Measurements from ENCODE around the gene HEATR1. TPM values are rescaled to one million over a fixed set of nuclear protein-coding genes. Genes with fewer than 3 reads are reported as not detected.

Gene HEATR1
- total RNA-seq, 2 experiments from 2014 or later = 82.4 to 89.1 TPM

DNA sequence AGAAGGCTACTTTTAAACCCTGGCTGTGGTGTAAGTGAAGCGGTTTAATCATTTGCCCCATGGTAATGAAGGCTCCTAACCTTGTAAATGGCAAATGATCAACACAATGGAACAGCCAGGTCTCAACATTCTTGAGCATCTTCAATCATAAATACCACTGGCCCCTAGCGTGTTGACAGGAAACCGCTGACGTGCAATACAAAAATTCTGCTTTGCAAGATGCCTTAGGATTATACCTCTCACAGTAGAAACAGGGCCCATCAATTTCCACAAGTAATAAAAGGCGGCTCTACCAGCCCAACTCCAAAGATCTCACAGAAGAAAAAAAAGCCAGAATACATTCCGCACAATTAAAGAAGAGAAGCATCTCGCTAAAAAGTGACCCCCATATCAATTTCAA, 47.7 kb downstream of the HEATR1 start:
- Mint-ChIP-seq H3K4me3 (no peak overlapping the region), H3K9me3 (ENCODE audit: low read depth) (no peaks in the 10 kb centered on the region), H3K4me1 (no peaks in the 10 kb centered on the region), H3K27ac (no peak overlapping the region), H3K27me3 (no peaks in the 10 kb centered on the region), H3K36me3 (ENCODE audit: low read depth) (peaks cover 53% of the 10 kb centered on the region)
- ChIA-PET POLR2A (no interaction called here), CTCF (no interaction called here)
- no peak for ATAC-seq
- intact Hi-C loops (cut with DNase I, micrococcal nuclease) = no loop called here
- DNase-seq = no peak

DNA sequence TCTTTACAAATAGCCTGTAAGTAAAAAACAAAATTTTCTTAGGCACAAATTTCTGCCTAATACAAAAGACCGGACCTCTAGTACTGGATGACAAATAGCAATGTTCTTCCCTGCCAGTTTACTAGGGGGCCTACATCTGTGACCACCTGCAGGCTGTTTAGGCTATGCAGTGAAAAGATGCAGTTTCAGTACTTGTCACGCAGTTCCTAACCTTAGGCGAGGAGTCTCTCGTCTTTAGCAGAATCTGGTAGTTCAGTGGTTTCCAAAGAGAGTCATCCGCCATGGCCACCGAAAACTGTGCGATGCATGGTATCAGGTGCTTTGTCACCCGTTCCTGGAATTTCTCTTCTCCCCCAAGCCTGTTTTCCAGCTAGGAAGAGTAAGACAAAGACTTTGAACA, 50.9 kb downstream of the HEATR1 start:
- ATAC-seq = no peak
- Mint-ChIP-seq H3K27me3 (no peaks in the 10 kb centered on the region), H3K36me3 (ENCODE audit: low read depth) (peaks cover 67% of the 10 kb centered on the region), H3K9me3 (ENCODE audit: low read depth) (no peaks in the 10 kb centered on the region), H3K4me1 (no peaks in the 10 kb centered on the region), H3K4me3 (no peak overlapping the region), H3K27ac (no peak overlapping the region)
- no peak for DNase-seq
- POLR2A ChIA-PET = no interaction called here
- CTCF ChIA-PET = no interaction called here
- intact Hi-C loops (cut with DNase I, micrococcal nuclease) = loop anchor here (5.0 kb wide), 2 partner anchors 34 to 39 kb away; no protein-coding TSS in a partner anchor

DNA sequence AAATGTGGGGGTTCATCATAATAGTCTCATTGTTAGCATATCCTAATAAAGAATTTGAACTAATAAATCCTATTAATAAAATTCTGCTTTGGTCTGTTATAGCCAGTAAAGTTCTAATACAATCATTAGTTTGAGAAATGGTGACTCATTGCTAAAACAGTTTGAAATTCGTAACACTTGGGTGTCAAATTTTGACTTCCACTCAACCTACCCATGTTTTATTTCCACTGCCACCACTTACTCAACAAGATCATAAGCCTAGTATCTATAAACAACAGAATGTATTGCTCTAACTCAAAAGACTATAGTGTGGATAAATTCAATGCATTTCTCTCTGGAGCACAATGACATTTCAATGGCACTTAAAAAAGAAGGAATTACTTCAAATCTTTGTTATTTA, 51.4 kb downstream of the HEATR1 start:
- no peak for DNase-seq
- ChIA-PET POLR2A (no interaction called here), CTCF (no interaction called here)
- Mint-ChIP-seq H3K36me3 (ENCODE audit: low read depth) (peaks cover 65% of the 10 kb centered on the region), H3K27ac (no peak overlapping the region), H3K4me3 (no peak overlapping the region), H3K4me1 (no peaks in the 10 kb centered on the region), H3K9me3 (ENCODE audit: low read depth) (no peaks in the 10 kb centered on the region), H3K27me3 (no peaks in the 10 kb centered on the region)
- intact Hi-C loops (cut with DNase I, micrococcal nuclease) = loop anchor here (5.0 kb wide), 2 partner anchors 34 to 39 kb away; no protein-coding TSS in a partner anchor
- no peak for ATAC-seq

DNA sequence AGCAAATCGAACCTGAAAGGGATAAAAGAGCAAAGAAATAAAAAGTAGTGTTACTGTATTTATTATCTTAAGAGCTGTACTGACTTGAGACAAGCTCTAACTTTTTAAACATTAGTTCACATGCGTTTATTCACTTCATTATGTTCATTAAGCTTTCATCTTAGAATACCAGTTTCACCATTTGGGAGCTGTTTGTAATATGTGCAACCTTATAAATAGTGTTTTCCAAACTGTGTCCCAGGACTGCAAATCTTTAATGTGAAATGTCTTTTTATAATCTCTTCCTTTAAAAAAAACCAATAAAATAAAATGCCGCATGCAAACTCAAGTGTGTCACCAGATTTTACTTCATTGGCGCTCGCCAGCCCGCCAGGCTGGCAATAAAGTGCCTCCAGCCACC, 52.2 kb downstream of the HEATR1 start:
- intact Hi-C loops (cut with DNase I, micrococcal nuclease) = loop anchor here (5.0 kb wide), 2 partner anchors 35 to 40 kb away; no protein-coding TSS in a partner anchor
- peaks cover 69% of the 10 kb centered on the region for H3K36me3 Mint-ChIP-seq (ENCODE audit: low read depth)
- no peak overlapping the region for H3K27ac Mint-ChIP-seq
- no peaks in the 10 kb centered on the region for H3K27me3 Mint-ChIP-seq
- H3K9me3 Mint-ChIP-seq (ENCODE audit: low read depth) = no peaks in the 10 kb centered on the region
- DNase-seq = no peak
- CTCF ChIA-PET = no interaction called here
- POLR2A ChIA-PET = no interaction called here
- no peak overlapping the region for H3K4me3 Mint-ChIP-seq
- H3K4me1 Mint-ChIP-seq = no peaks in the 10 kb centered on the region
- no peak for ATAC-seq

DNA sequence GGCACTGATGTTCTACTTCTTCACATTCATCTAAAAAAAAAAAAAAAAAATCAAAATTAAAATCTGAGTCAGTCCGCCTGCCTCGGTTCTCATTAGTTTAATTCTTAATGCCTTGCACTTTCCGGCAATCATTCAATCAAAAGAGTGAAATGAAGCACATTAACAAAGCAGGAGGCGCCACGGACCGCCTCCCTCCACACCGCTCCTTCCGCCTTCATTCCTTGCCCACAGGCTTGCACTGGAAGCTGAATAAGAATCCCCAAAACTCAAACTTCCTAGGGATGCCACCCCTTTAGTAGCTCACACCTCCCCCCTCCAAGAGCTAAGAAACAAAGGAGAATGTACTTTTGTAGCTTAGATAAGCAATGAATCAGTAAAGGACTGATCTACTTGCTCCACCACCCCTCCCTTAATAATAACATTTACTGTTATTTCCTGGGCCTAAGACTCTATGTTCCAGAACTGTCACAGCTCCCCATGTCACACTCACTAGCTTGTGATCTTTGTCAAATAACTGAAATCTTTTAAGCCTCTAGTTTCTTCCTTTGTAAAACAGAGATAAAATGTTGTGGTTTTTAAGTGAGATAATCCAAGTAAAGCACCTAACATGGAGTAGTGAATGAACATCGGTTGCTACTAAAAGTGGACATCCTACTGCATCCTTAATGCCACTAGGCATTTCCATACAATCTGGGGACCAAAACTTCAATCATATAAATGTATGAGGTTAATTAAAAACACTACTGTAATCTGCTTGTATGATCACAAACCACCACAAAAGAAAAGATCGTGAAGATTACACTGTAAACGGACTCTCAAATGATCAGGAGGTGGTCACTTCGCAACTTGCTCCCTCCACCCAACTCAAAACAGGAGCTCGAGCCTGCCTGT, 53.1 kb downstream of the HEATR1 start:
- H3K36me3 Mint-ChIP-seq (ENCODE audit: low read depth) = peaks cover 69% of the 10 kb centered on the region
- DNase-seq = no peak
- CTCF ChIA-PET = interaction anchor here (0.6 kb wide), 1 partner anchor 366 kb away, joined by 3 read pairs; no protein-coding TSS in a partner anchor
- no peak for ATAC-seq
- no peaks in the 10 kb centered on the region for H3K9me3 Mint-ChIP-seq (ENCODE audit: low read depth)
- POLR2A ChIA-PET = no interaction called here
- H3K27me3 Mint-ChIP-seq = no peaks in the 10 kb centered on the region
- peaks cover 7% of the 10 kb centered on the region for H3K4me1 Mint-ChIP-seq
- no peak overlapping the region for H3K4me3 Mint-ChIP-seq
- intact Hi-C loops (cut with DNase I, micrococcal nuclease) = loop anchor here (5.0 kb wide), 2 partner anchors 36 to 41 kb away; no protein-coding TSS in a partner anchor
- H3K27ac Mint-ChIP-seq = peak overlapping the region; percentile 55

DNA sequence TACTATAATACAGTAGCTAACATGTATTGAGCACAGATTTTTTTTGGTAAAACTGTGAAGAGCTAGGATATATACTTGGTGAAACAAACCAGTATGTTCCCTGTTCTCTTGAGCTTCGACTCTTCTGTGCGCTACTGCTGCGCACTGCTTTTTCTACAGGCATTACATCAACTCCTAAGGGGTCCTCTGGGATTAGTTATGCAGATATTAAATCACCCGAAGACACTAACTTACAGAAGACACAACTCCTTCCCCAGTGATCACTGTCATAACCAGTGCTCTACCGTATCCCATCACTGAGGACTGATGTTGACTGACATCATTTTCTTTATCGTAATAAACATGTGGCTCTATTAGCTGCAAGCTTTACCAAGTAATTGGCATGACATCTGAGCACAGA, 55.9 kb downstream of the HEATR1 start:
- intact Hi-C loops (cut with DNase I, micrococcal nuclease) = no loop called here
- ChIA-PET CTCF (interaction anchor here (0.9 to 1.6 kb wide), 2 partner anchors 17 to 55 kb away, joined by 3 to 4 read pairs; no protein-coding TSS in a partner anchor), POLR2A (interaction anchor here (0.6 kb wide), 2 partner anchors 152 to 1045 kb away, joined by 3 to 4 read pairs; no protein-coding TSS in a partner anchor)
- Mint-ChIP-seq H3K27me3 (no peaks in the 10 kb centered on the region), H3K36me3 (ENCODE audit: low read depth) (peaks cover 72% of the 10 kb centered on the region), H3K9me3 (ENCODE audit: low read depth) (no peaks in the 10 kb centered on the region), H3K4me3 (no peak overlapping the region), H3K4me1 (peaks cover 14% of the 10 kb centered on the region), H3K27ac (no peak overlapping the region)
- DNase-seq (no peak), ATAC-seq (no peak)

DNA sequence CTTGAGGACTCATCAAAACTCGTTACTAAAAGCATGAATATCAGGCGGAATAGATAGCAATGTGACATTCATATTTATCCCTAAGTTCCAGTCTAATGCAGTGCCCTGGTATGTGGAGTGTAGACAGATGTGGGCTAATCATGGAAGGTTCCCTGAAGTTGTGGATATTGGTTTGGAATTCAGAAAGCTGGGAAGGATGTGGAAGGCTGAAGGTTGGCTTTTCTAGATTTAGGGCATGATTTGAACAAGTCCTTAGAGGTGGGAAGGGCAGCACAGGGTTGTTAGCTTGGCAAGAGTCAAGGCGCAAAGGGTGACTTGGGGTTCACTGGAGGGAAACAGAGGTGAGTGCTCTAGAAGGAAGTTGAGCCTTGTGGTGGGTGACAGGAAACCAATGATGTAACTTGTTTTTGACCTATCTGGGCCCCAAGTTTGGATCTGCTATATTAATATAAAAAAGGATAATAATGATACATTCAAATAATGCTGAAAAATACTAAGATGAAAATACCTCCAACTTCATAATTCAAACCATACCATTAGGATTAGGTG, 58.6 kb downstream of the HEATR1 start:
- no peaks in the 10 kb centered on the region for H3K27me3 Mint-ChIP-seq
- H3K4me1 Mint-ChIP-seq = peaks cover 14% of the 10 kb centered on the region
- H3K36me3 Mint-ChIP-seq (ENCODE audit: low read depth) = peaks cover 77% of the 10 kb centered on the region
- H3K9me3 Mint-ChIP-seq (ENCODE audit: low read depth) = no peaks in the 10 kb centered on the region
- POLR2A ChIA-PET = no interaction called here
- H3K4me3 Mint-ChIP-seq = no peak overlapping the region
- intact Hi-C loops (cut with DNase I, micrococcal nuclease) = no loop called here
- CTCF ChIA-PET = no interaction called here
- H3K27ac Mint-ChIP-seq = peak overlapping the region; percentile 68
- ATAC-seq (no peak), DNase-seq (no peak)

DNA sequence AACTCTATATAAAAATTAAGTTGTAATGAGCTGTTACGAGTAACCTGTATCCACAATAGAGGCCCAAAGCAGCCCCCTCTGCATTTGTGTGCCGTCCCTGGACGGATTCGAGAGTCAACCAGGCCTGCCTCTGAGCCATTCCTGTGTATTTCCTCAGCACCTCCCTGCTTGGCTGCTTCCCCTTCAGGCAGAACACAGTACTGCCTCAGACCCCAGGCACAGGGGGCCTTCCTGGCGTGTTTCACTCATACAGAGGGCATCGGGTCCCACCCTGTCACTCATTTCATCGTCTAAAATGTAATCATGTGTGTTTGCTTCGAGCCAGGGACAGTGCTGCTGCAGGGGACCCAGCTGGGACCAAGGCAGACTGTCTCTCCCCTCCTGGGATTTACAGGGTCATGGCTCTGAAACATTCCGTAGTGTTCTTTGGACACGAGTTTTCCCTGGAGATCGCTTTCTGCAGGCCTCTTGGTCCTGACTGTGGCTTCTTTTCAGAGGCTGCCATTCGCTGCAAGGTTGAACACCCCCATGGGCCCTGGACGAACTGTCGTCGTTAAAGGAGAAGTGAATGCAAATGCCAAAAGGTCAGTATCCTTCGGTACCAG, 61.1 kb downstream of the HEATR1 start:
- CTCF ChIA-PET = interaction anchor here (1.0 kb wide), 1 partner anchor 239 kb away, joined by 3 read pairs; no protein-coding TSS in a partner anchor
- no peaks in the 10 kb centered on the region for H3K9me3 Mint-ChIP-seq (ENCODE audit: low read depth)
- H3K4me3 Mint-ChIP-seq = no peak overlapping the region
- DNase-seq (no peak), ATAC-seq (no peak)
- no peaks in the 10 kb centered on the region for H3K27me3 Mint-ChIP-seq
- POLR2A ChIA-PET = no interaction called here
- intact Hi-C loops (cut with DNase I, micrococcal nuclease) = no loop called here
- peaks cover 76% of the 10 kb centered on the region for H3K36me3 Mint-ChIP-seq (ENCODE audit: low read depth)
- H3K4me1 Mint-ChIP-seq = peaks cover 14% of the 10 kb centered on the region
- H3K27ac Mint-ChIP-seq = peak overlapping the region; percentile 59

DNA sequence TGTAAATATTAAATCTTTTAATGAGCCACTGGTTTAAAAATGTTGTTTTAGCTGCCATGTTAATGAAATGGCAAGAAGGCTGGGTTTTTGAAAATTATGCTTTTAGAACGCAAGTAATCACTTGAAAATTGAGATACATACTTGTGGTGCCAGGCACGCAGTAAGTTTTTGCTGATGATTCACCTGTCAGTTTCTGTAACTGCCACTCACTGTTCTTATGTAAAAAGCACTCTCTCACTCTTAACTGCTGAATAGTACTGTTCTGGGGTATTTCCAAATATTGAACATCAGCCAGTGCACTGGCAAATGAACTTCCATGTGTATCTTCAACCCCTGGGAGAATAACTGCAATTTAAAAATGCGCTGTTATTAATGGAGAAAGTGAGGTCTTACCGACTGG, 62.6 kb downstream of the HEATR1 start:
- ChIA-PET POLR2A (no interaction called here), CTCF (no interaction called here)
- Mint-ChIP-seq H3K9me3 (ENCODE audit: low read depth) (no peaks in the 10 kb centered on the region), H3K4me1 (peaks cover 12% of the 10 kb centered on the region), H3K36me3 (ENCODE audit: low read depth) (peaks cover 70% of the 10 kb centered on the region), H3K27me3 (no peaks in the 10 kb centered on the region), H3K4me3 (no peak overlapping the region), H3K27ac (no peak overlapping the region)
- intact Hi-C loops (cut with DNase I, micrococcal nuclease) = no loop called here
- ATAC-seq (no peak), DNase-seq (no peak)

DNA sequence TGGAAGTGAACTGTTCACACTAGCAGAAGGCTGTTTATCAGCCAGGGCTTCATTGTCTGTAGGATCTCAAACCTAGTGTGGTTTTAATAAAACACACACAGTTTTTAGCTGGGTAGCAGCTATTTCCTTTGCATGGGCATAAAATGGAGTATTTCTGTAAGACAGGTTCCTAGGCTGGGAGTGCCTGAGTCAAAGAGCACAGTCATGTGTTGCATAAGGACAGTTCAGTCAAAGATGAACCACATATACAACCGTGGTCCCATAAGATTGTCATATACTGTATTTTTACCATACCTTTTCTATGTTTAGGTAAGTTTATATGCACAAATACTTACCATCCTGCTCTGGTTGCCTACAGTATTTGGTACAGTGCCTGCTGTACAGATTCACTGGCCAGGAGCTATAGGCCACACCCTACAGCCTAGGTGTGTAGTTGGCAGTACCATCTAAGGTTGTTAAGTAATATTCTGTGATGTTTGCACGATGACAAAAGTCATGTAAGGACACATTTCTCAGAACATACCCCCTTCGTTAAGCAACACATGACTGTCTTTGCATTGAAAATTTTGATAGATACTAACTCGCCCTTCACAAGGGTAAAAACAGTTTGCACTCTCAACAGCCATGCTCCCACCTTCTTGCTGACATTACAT, 63.4 kb downstream of the HEATR1 start:
- intact Hi-C loops (cut with DNase I, micrococcal nuclease) = no loop called here
- ChIA-PET CTCF (no interaction called here), POLR2A (interaction anchor here (0.6 kb wide), 1 partner anchor 355 kb away, joined by 7 read pairs; no protein-coding TSS in a partner anchor)
- no peaks in the 10 kb centered on the region for H3K27me3 Mint-ChIP-seq
- no peak overlapping the region for H3K4me3 Mint-ChIP-seq
- H3K36me3 Mint-ChIP-seq (ENCODE audit: low read depth) = peaks cover 71% of the 10 kb centered on the region
- ATAC-seq (no peak), DNase-seq (no peak)
- no peaks in the 10 kb centered on the region for H3K9me3 Mint-ChIP-seq (ENCODE audit: low read depth)
- H3K4me1 Mint-ChIP-seq = peaks cover 9% of the 10 kb centered on the region
- no peak overlapping the region for H3K27ac Mint-ChIP-seq

DNA sequence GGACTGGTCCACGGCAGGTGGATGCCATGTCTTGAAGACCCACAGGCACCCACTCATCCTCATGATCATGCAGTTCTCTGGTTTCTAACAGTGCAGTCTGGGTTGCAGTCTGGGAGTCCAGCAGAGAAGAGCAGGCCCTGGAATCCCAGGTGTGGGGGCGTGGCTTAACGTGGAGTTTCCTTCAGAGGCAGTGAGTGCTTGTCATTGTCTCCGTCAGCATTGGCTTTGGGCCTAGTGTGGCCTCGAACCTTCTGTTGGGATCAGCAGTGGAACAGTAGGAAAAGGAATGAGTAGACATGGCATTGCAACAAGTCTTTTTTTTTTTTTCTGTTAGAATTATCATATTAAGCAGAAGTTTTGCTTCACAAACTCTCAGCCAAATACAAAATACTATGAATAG, 67.8 kb downstream of the HEATR1 start:
- Mint-ChIP-seq H3K27ac (peak overlapping the region; percentile 25), H3K36me3 (ENCODE audit: low read depth) (peaks cover 60% of the 10 kb centered on the region), H3K9me3 (ENCODE audit: low read depth) (no peaks in the 10 kb centered on the region), H3K27me3 (no peaks in the 10 kb centered on the region), H3K4me1 (peaks cover 36% of the 10 kb centered on the region), H3K4me3 (no peak overlapping the region)
- POLR2A ChIA-PET = no interaction called here
- ATAC-seq (no peak), DNase-seq (no peak)
- intact Hi-C loops (cut with DNase I, micrococcal nuclease) = no loop called here
- CTCF ChIA-PET = interaction anchor here (1.4 kb wide), 1 partner anchor 11 kb away, joined by 3 read pairs; no protein-coding TSS in a partner anchor

Data from activated CD4-positive, alpha-beta T cell treated with anti-CD3 and anti-CD28 coated beads for 36 hours (primary cell).